G401.6 (cell line): ENCODE measurements around the gene NAXD.
"Not testable (repeated sequence)": the region's sequence is repeated elsewhere in the genome, so short reads cannot be mapped to it uniquely, and the experiment has no call there.

Source experiments
- FAIRE-seq: peaks from 2 replicates; lab custom pipeline; 2012; peaks lifted over from hg19 to GRCh38; lab: Jason Lieb, UNC

The NAXD gene

DNA sequence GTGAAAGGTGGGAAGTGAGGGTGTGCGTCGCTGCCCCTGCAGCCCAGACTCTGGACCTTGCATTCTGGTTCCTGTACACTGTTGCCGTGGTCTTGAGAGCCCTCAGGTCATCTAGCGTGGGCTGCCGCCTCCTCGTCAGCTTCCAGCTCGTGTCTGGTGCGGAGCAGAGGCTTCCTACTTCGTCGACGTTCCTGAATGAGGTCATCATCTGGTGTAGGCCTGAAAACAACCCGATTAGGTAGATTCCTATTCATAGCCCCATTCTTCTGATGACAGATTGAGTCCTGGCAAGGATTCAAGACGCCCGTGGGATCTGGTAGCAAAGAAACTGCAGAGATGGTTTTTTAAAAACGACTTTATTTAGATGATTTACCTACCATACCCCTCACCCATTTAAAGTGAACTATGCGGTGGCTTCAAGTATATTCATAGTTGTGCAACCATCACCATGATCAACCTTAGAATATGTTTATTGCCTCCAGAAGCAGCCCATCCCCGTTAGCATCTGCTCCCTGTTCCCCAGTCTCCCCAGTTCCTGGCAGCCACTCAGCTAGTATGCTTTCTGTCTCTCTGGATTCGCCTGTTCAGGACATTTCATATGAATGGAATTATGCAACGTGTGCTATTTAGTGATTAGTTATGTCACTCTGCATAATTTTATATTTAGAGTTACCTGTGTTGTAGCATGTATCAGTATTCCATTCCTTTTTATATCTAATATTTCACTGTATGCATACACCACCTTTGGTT lies 13.8 kb downstream of the NAXD start:
- no peak for FAIRE-seq

DNA sequence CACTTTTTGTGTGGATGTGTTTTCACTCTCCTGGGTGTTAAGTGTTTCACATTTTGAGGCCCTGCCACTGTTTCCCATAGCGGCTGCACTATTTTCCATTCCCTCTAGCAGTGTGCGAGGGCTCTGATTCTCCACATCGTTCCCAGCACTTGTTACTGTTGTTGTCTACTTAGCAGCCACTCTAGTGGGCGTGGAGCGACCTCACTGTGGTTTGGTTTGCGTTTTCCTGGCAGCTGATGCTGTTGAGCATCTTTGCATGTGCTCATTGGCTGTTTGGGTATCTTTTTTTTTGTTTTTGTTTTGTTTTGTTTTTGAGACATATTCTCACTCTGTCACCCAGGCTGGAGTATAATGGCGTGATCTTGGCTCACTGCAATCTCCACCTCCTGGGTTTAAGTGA lies 14.4 kb downstream of the NAXD start:
- no peak for FAIRE-seq

DNA sequence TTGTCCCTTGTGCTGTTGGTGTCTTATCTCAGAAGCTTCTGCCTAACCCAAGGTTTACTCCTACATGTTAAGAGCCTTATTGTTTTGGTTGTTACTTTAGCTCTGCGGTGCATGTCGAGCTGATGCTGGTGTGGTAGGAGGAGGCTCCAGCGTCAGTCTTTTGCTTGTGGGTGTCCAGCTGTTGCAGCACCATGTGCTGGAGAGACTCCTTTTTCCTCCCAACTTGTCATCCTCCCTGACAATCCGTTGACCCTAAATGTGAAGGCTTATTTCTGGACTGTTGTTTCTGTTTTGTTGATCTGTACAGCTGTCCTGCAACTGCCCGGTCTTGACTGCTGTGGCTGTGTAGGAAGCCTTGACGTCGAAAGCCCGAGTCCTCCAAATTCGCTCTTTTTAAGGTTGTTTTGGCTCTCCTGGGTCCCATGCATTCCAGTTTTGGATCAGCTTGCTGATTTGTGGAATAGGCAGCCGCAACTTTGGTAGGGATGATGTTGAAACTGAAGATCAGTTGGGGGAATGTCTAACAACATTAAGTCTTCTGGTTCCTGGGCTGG lies 15.3 kb downstream of the NAXD start:
- no peak for FAIRE-seq

DNA sequence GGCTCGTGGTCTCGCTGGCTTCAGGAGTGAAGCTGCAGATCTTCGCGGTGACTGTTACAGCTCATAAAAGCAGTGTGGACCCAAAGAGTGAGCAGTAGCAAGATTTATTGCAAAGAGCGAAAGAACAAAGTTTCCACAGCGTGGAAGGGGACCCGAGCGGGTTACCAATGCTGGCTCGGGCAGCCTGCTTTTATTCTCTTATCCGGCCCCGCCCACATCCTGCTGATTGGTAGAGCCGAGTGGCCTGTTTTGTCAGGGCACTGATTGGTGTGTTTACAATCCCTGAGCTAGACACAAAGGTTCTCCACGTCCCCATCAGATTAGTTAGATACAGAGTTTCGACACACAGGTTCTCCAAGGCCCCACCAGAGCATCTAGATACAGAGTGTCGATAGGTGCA lies 16.9 kb downstream of the NAXD start:
- not testable (repeated sequence) for FAIRE-seq

DNA sequence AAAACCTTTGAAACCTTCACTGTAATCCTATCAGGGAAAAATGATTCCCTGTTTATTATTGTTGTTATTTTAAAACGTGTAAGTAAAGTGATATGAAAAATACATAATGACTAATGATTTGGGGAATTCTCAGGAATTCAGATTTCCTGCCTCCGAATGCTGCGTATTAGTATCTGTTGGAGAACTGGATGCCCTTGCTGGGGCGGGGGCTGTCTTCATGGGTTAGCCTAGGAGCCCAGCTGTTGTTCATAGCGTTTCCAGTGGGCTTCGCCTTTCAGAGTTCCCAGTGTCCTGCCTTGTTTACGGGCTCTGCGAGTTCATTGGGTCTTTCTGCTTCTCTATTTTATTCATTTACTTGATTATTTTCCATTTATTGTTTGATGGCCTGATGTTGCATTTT lies 18.4 kb downstream of the NAXD start:
- no peak for FAIRE-seq

DNA sequence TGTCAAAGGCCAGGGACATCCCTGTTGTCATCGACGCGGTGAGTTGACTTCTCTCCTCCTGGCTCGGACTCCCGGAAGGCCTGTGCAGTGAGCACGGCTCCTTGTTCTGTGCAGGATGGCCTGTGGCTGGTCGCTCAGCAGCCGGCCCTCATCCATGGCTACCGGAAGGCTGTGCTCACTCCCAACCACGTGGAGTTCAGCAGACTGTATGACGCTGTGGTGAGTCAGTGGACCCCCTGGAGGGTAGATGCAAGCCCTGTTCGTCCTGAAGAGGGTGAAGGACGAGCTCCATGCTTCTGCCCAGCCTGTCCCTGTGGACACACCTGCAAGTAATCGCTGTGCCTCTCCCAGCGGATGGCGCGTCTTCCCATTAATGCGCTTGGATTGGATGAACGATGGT lies 19.2 kb downstream of the NAXD start:
- FAIRE-seq, result no peak

DNA sequence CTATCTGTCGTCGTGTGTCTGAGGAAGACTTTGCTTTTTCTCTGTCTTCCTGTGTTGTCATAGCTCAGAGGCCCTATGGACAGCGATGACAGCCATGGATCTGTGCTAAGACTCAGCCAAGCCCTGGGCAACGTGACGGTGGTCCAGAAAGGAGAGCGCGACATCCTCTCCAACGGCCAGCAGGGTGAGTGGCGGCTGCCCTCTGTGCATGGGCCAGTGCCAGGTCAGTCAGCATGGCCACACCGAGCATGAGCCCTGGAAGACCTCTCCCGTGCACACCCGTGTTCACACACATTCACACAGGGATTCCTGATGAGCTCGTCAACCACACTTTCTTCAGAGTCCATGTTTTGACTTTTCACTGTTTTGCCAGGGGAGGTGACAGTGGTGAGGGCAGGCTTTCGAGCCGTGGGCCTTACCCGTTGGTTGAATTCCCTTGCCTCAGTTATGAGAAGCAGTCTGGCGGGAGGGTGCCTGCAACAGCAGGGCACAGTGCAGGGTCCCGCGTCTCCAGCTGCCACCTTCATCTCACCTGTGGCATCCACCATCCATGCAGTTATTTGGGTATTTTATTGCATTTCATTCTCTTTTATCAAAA lies 20.2 kb downstream of the NAXD start:
- no peak for FAIRE-seq

DNA sequence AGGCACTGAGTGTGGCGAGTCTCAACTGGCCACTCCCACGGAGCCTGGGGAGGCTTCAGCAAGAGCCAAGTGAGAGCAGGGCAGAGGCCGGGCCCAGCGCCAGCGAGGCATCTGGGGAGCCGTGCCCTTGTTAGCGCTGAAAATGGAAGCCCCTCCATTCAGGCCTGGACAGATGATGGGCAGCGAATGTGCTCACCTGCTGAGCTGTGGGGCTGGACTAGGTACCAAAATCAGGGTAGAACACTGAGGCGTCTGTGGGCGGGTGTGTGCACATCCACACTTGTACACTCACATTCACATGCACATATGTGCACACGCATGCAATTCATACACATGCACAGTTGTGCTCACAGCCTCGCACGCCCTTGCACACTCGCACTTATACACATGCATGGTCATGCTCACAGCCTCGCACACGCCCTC lies 20.7 kb downstream of the NAXD start:
- FAIRE-seq, result no peak

DNA sequence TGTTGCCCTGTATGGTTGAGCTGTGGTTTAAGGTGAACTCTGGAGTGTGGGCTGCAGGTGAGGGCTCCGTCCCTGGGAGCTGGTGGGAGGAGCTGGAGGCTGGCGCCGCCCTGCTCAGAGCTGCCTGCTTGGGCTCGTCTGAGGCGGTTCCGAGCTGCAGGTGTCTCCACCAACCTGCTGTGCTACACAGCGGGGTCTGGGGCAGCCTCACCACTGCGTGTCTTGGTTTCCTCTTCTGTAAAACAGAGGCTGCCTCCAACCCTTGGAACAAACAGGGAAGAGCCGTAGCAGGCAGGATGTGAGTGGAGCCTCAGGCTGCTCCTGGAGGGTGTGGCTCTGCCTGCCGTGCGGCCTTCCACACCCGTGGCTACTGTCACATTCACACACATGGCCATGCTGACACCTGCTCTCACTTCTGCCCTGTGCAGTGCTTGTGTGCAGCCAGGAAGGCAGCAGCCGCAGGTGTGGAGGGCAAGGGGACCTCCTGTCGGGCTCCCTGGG lies 21.4 kb downstream of the NAXD start:
- no peak for FAIRE-seq

DNA sequence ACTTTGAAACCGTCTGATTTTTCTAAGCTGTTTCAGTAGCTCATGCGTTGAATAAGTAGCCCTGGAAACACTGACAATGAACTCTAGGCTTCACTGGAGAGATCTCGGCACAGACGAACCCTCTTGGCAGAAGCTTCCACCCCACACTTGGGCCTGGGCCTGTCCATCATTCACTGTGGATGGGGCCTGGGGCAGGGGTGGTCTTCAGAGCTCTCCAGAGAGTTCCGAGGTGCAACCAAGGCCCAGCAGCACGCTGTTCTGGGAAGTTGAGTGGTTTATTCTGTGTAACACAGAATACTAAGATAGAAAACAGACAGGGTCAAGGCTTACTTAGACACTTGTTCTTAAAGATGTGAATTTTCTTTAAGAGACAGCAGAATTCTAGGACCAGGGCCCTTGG lies 21.9 kb downstream of the NAXD start:
- FAIRE-seq, result no peak

DNA sequence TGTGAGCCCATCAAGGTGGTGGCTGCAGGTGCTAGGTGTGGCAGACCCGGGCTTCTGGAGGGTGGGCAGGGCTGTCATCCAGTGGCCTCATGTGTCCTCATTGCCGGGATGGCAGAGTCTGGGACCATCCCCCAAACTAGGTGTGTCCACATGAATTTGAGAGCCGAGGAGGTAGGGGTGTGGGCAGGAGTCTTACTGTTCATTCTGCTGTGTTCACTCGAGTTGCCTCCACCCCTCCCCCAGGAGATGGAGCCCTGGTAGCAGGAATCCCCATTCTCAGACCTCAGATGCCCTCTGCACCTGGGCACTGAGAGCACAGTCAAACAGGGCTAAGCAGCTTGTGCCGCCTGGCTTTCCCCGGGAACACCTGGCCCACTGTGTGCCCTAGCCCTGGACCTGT lies 22.4 kb downstream of the NAXD start:
- no peak for FAIRE-seq

DNA sequence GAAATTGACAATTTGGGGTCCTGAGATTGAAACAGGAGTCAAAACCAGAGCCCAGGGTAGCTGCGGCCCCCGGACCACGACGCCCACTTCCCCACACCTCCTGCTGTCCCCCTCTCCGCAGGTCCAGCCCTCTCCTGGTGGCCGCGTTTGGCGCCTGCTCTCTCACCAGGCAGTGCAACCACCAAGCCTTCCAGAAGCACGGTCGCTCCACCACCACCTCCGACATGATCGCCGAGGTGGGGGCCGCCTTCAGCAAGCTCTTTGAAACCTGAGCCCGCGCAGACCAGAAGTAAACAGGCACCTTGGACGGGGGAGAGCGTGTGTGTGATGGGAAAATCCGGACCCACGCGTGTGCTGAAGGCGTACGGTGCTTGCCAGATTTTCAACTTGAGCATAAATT lies 22.9 kb downstream of the NAXD start:
- no peak for FAIRE-seq

DNA sequence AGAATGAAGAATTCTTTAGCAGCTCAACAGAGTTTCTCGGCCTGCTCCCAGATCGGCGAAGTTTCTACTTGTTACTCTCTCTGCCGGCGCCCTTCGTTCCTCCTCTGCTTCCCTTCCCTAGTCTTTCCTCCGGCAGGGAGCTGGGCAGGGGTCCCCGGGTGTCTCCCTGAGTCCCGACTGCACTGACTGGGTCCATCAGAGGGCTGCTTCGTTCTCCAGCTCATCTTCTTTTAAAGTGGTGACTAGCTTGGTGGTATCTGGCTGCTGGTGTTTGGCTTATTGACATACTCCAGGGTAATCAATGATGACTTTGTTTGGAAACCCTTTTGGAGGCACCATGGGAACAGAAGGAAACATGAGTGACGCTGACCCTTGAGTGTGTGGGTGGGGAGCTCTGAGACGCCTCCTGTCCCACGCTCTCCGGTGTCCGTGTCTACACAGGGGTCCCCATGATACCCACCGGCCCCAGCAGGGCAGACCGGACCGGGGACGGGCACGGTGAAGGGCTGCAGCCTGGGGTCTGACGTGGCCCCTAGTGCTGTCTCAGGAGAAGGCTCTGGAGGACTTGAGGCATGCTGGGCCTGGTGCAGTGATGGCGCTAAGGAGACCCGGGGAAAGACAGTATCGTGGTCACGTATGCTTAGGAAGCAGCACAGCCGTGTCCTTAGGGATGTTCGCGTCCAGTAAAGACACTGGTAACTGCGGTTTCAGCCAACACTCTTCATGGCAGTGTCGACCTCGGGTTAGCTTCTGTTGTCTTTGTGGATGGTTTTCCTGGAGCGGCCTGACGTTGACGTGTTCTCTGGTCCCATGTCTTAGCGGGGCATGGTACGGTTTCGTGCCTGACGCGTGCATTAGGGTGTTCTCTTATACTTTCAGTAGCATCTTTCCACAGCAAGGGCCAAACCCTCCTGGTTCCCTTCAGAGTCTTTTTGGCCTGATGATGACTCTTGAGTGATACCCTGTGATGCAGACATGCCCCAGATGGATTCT lies 23.8 kb downstream of the NAXD start:
- no peak for FAIRE-seq

DNA sequence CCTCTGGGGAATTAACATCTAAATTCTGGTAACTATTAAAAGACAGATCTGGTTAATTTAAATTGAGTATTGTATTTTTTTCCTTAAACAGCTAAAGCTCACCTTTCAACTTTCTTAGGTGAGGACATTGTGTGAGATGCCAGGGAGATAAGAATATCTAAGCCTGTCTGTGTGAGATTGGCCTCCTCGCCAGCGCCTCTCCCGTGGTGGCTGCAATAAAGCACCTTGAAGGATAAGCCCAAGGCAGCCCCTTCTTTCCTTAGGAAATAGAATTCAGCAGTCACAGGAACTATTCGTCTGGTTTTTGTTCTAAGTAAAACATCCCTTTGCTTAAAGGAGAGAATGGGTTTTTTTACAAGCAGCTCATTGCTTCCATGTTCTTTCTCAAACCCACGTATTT lies 24.6 kb downstream of the NAXD start:
- no peak for FAIRE-seq

DNA sequence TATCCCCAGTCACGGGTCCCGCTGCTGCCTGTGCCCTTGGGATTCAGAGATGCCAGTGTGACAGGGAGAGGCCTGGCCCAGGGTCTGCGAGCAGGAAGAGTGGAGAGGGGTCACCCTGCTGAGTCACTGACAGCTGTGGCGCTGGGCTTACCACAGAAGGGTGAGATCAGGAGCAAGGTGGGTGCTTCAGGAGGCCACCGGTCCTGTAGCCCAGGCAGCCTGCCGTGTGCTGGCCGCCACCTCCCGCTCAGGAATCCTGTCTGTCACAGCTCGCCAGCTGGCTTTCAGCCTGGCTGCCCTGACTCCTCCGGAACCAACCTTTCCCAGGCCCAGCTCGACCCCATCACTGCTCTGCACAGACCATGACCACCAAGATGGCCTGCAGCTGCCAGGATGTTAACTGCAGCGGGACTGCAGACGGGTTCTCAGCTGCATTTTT lies 25.3 kb downstream of the NAXD start:
- no peak for FAIRE-seq

DNA sequence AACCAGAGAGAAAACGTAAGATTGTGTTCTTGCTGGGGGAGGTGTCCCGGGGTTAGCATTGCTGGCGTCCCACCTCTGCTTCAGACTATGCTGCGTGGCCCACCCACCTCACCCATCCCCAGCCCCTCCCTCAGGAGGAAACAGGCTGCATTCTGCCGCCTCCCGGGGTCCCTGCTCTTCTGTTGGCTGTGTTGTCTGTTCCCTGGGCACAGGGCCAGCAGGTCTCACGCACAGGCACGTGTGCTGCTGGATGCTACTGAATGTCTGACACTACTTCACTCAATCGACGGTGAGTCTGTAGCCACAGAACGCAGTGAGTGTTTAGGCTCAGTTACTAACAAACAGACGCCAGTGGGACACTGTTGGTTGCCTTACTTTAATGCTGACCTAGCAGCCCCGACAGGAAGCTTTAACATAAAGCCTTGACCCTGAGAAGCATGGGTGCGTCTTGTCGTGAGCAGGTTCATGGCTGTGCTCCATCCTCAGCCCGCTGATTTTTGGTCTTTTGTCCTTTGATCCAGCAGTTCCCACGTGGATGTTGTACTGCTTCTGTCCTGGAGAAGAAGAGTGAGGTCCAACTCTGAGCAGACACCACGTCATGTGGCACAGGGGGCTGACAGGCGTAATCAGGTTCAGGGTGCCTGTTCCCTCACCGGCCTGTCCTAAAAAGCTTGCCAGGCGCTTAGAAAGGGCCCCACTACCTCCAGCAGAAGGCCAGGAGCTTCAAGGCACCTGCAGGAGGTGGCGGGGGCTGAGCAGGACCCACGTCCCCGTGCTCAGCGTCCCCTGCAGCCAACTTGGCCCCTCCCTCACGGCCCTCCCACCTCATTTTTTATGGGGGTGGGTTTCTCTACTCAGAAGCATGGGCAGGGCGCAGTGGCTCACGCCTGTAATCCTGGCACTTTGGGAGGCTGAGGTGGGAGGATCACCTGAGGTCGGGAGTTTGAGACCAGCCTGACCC lies 26.0 kb downstream of the NAXD start:
- no peak for FAIRE-seq

DNA sequence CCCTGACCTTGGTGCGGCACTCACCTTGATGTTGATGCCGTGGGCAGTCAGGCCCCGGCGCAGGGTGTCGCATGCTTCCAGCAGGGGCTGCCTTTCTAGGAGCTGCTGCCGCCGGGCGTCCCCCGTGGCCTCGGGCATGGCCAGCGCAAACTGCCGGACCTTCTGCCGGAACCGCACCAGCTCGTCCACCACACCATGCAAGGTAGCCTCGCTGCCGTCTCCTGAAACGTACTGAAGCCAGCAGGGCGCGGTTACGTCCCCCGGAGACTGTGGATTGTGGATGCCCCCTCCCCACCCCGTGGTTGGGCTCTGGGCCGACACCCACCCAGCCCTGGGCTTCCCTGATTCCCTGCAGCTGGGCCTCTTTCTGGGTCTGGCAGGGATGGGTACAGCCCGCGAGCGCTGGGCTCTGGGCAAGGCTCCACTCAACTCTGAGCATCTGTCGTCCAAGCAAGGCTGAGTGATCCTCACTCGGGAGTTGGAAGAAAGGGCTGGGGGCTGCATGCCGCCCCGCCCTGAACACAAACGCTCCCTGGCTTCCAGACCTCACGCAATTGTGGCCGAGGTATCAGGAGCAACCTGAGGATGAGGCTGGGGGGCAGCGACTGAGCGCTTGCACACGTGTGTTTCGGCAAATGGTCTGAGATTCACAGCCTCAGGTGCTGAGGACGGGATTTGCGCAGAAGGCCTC lies 27.1 kb downstream of the NAXD start:
- FAIRE-seq, result no peak

DNA sequence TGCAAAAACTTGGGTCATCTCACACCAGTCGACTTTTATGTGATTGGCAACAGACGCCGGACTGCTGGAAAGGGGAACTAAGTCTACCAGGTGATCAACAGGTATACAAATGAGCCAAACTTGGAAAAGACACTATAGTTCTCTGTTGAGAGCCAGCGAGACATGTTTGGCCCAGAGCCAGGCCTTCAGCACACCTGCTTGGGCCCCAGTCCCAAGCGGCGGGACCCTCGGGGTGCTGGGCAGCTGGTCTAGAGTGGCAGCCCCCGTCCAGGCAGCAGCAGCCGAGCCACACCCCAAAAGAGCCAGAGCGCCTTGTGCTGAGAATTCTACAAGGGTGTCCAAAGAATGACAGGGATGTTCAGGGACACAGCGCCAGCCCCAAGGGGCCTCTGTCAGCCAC lies 28.0 kb downstream of the NAXD start:
- FAIRE-seq, result no peak

DNA sequence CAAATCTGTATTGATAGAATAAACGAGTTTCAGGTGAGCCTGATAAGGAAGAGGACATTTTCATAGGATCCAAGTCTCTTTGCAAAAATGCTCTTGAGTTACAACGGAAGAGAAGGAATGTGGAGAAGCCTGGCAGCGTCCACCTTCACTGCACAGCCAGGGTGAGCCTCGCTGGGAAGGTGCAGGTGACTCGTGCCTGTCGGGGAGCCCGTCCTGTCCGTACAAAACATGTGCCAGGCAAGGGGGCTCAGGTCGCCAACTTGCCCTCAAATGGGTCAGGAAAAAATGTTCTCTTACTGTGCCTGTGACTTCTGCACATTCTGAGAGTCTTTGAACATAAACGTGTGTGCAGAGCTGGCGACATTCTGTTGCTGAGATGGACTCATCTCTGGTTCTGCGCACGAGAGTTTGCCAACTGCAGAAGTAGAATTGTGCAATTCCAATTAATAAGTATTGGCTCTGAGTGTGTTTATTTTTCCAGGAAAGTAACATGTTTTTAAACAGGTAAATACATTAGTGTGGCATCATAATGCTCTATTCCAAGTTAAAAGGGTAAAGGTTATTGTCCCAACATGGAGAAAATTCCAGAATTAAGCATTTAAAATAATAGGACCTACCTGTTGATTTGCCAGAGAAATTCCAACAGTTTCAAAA lies 28.6 kb downstream of the NAXD start:
- no peak for FAIRE-seq

DNA sequence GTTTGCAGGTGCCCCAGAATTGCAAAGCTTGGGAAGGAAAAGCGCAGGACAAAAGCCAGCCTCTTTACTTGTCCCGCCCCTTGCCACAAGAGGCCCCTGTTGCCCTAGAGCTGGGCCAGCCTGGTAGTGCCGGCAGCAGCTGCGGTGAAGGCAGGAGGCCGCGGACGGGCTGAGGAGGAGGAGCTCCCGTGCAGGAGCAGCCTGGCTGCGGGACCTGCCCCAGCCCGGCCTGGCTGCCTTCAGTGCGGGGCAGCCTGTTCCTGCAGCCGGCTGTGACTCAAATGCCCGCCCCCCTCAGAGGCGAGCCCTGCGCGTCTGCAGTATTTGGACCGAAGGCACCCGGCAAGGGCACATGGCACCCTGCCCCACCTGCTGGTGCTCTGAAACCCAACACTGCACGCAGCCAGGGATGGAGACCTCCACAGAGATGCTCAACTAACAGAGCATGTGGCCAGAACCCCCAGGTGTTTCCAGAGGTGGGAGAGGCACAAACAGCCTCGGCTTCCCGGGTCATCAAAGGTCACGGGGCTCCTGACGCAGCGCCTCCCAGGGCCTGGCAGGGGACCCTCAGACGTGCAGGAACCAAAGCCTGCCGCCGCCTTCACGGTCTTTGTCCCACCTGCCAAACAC lies 29.7 kb downstream of the NAXD start:
- FAIRE-seq, result no peak
